HL-60 (cell line): ENCODE results near the gene NCBP2.

Experiments used
- DNase-seq, 2 experiments: peaks; one replicate each; pipeline ENCODE4 v3.0.0-alpha.2; 2010 to 2020; ENCODE audit warnings: low read depth in 1 of 2, low spot score in 1 of 2
- H3K27ac ChIP-seq: fragments of 250-450 bp; sonication (Bioruptor Pico); replicated peaks from 2 replicates; pipeline ENCODE4 v1.5.1; 2020; ENCODE audit warnings: mild to moderate bottlenecking, moderate library complexity
- H3K27me3 ChIP-seq: fragments of 250-450 bp; sonication (Bioruptor Pico); 2 replicates; pipeline ENCODE4 v1.5.1; 2021; ENCODE audit warnings: mild to moderate bottlenecking, moderate library complexity; ENCODE audit not compliant: insufficient read depth, poor library complexity, severe bottlenecking
- H3K4me3 ChIP-seq: replicated peaks from 2 replicates; pipeline ENCODE4 v1.5.1; 2011; ENCODE audit warnings: mild to moderate bottlenecking, control low read depth, low read length; ENCODE audit not compliant: insufficient read depth
- GABPA ChIP-seq: IDR thresholded peaks from 2 replicates; pipeline ENCODE4 v1.6.1; 2012; ENCODE audit warnings: low read depth
- POLR2AphosphoS5 ChIP-seq: IDR thresholded peaks from 2 replicates; pipeline ENCODE4 v1.6.1; 2012; ENCODE audit warnings: low read depth
- REST ChIP-seq: IDR thresholded peaks from 2 replicates; pipeline ENCODE4 v1.6.1; 2012; ENCODE audit warnings: low read depth; ENCODE audit not compliant: insufficient replicate concordance
- SPI1 ChIP-seq: IDR thresholded peaks from 2 replicates; pipeline ENCODE4 v1.6.1; 2012; ENCODE audit warnings: low read depth, mild to moderate bottlenecking, borderline replicate concordance
- TF ChIP-seq, protein P1 (sequence below): IDR thresholded peaks from one replicate; pipeline ENCODE4 v1.5.1; 2011; ENCODE audit warnings: low read length, control low read depth, inconsistent platforms; ENCODE audit not compliant: insufficient read depth

NCBP2 gene

GRCh38 chr3:196963631-196963953 is 21.3 kb upstream of the NCBP2 start:
- no peak overlapping the region for H3K27ac ChIP-seq
- TF ChIP-seq GABPA (no peak), POLR2AphosphoS5 (no peak), SPI1 (no peak), REST (no peak)
- TF ChIP-seq, protein P1, sequence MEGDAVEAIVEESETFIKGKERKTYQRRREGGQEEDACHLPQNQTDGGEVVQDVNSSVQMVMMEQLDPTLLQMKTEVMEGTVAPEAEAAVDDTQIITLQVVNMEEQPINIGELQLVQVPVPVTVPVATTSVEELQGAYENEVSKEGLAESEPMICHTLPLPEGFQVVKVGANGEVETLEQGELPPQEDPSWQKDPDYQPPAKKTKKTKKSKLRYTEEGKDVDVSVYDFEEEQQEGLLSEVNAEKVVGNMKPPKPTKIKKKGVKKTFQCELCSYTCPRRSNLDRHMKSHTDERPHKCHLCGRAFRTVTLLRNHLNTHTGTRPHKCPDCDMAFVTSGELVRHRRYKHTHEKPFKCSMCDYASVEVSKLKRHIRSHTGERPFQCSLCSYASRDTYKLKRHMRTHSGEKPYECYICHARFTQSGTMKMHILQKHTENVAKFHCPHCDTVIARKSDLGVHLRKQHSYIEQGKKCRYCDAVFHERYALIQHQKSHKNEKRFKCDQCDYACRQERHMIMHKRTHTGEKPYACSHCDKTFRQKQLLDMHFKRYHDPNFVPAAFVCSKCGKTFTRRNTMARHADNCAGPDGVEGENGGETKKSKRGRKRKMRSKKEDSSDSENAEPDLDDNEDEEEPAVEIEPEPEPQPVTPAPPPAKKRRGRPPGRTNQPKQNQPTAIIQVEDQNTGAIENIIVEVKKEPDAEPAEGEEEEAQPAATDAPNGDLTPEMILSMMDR: no peak
- no peaks in the 10 kb centered on the region for H3K27me3 ChIP-seq
- H3K4me3 ChIP-seq: no peak overlapping the region
- no peak for DNase-seq

DNA sequence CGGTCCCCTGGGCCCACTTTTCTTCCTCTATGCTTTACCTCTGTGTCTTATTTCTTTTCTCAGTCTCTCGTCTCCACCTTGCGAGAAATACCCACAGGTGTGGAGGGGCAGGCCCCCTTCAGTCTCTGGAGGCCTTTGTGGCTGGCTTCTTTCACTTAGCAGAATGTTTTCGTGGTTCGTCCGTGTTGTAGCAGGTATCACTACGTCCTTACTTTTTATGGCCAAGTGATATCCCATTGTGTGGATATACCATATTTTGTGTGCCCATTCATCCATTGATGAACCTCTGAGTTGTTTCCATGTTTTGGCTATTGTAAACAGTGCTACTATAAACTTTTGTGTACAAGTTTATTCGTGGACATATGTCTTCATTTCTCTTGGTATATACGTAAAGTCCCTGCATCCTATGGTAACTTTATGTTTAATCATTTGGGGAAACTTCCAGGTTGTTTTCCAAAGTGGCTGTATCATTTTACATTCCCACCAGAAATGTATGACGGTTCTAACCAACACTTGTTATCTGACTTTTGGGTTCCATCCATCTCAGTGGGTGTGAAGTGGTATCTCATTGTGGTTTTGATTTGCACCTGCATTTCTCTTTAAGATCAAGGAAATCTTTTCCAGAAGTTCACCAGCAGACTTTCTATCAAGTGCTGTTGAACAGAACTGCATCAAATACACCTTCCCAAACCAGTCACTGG is 20.8 kb upstream of the NCBP2 start:
- TF ChIP-seq POLR2AphosphoS5 (no peak), GABPA (no peak), REST (no peak), SPI1 (no peak)
- TF ChIP-seq, protein P1: no peak
- Histone ChIP-seq H3K4me3 (no peak overlapping the region), H3K27me3 (no peaks in the 10 kb centered on the region), H3K27ac (no peak overlapping the region)
- no peak for DNase-seq

DNA sequence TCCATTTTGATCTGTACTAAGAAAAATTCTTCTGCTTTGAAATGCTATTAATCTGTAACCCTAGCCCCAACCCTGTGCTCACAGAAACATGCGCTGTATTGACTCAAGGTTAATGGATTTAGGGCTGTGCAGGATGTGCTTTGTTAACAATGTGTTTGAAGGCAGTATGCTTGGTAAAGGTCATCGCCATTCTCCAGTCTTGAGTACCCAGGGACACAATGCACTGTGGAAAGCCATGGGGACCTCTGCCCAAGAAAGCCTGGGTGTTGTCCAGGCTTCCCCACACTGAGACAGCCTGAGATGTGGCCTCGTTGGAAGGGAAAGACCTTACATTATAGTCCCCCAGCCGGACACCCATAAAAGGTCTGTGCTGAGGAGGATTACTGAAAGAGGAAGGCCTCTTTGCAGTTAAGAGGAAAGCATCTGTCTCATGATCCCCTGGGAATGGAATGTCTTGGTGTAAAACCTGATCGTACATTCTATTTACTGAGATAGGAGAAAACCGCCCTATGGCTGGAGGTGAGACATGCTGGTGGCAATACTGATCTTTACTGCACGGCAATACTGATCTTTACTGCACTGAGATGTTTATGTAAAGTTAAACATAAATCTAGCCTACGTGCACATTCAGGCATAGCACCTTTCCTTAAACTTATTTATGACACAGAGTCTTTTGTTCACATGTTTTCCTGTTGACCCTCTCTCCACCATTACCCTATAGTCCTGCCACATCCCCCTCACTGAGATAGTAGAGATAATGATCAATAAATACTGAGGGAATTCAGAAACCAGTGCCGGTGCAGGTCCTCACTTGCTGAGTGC is 20.0 kb upstream of the NCBP2 start:
- no peak for DNase-seq
- TF ChIP-seq REST (no peak), GABPA (no peak), SPI1 (no peak), POLR2AphosphoS5 (no peak)
- TF ChIP-seq, protein P1: no peak
- no peaks in the 10 kb centered on the region for H3K27me3 ChIP-seq
- no peak overlapping the region for H3K27ac ChIP-seq
- H3K4me3 ChIP-seq: no peak overlapping the region
